Measurements from ENCODE around the gene DYNC1H1.

Gene DYNC1H1

GRCh38 chr14:101986953-101987352 is 22.6 kb downstream of the DYNC1H1 start:
- no peak overlapping the region for H3K4me3 ChIP-seq (ENCODE audit: low read depth, low read length)
- DNase-seq (ENCODE audit: low read depth, low spot score): no peak
- in situ Hi-C loops (cut with HindIII; ENCODE audit: low sequenced_read_pairs): no loop called here

DNA sequence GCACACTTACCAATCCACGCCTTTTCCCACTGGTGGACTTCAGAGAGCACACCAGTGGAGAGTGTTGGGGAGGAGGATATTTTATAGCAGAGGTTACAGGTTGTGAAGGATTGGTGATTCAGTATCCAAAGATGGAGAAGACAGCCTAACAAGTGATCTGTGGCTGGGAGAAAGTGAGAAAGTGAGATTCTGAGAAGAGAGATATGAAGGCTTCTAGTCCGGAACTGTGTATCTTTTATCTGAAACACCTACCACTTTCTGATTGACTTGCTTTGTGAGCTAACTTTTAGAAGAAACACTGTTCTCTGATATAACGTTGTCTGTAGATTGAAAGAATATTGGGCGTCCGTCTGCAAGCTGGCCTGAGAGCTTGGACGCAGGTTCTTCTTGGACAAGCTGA is 24.0 kb downstream of the DYNC1H1 start:
- no peak overlapping the region for H3K4me3 ChIP-seq (ENCODE audit: low read depth, low read length)
- DNase-seq (ENCODE audit: low read depth, low spot score): no peak
- no peak for TF ChIP-seq CTCF (IDR thresholded peaks at IDR 0.05; ENCODE audit: low read depth, low read length)
- in situ Hi-C loops (cut with HindIII; ENCODE audit: low sequenced_read_pairs): no loop called here

More at GRCh38 chr14:101986953-101987352, 22.6 kb downstream of the DYNC1H1 start:
- TF ChIP-seq CTCF (IDR thresholded peaks at IDR 0.05; ENCODE audit: low read depth, low read length): no peak

GRCh38 chr14:101991352-101991751 is 27.0 kb downstream of the DYNC1H1 start:
- H3K4me3 ChIP-seq (ENCODE audit: low read depth, low read length): no peak overlapping the region
- no peak for DNase-seq (ENCODE audit: low read depth, low spot score)
- in situ Hi-C loops (cut with HindIII; ENCODE audit: low sequenced_read_pairs): no loop called here
- TF ChIP-seq CTCF (IDR thresholded peaks at IDR 0.05; ENCODE audit: low read depth, low read length): no peak

GRCh38 chr14:101992708-101993107 is 28.3 kb downstream of the DYNC1H1 start:
- no peak for DNase-seq (ENCODE audit: low read depth, low spot score)
- H3K4me3 ChIP-seq (ENCODE audit: low read depth, low read length): no peak overlapping the region
- TF ChIP-seq CTCF (IDR thresholded peaks at IDR 0.05; ENCODE audit: low read depth, low read length): no peak
- in situ Hi-C loops (cut with HindIII; ENCODE audit: low sequenced_read_pairs): no loop called here

- in situ Hi-C loops (cut with HindIII; ENCODE audit: low sequenced_read_pairs): no loop called here
- H3K4me3 ChIP-seq (ENCODE audit: low read depth, low read length): no peak overlapping the region
- TF ChIP-seq CTCF (IDR thresholded peaks at IDR 0.05; ENCODE audit: low read depth, low read length): no peak
- DNase-seq (ENCODE audit: low read depth, low spot score): no peak
These were observed 33.3 kb downstream of the DYNC1H1 start for GRCh38 chr14:101997429-101998336.

DNA sequence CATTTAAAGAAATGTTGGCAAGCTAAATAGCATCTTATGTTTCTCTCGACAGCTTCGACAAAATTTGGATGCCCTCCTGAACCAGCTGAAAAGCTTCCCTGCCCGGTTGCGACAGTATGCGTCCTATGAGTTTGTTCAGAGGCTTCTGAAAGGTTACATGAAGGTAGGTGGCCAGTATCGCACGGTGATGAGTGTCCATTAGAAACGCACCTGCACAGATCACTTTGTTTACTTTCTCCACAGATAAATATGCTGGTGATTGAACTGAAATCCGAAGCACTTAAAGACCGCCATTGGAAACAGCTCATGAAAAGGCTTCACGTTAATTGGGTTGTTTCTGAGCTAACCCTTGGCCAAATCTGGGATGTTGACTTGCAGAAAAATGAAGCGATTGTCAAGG is 36.5 kb downstream of the DYNC1H1 start:
- no peak for DNase-seq (ENCODE audit: low read depth, low spot score)
- no peak for TF ChIP-seq CTCF (IDR thresholded peaks at IDR 0.05; ENCODE audit: low read depth, low read length)
- in situ Hi-C loops (cut with HindIII; ENCODE audit: low sequenced_read_pairs): no loop called here
- H3K4me3 ChIP-seq (ENCODE audit: low read depth, low read length): no peak overlapping the region

Measured in astrocyte of the spinal cord (primary cell).